Islet of Langerhans (tissue), 1 donor: Measurements from ENCODE around the gene PTF1A.
A peak's percentile ranks its signal among the peaks of the same experiment; 100 is the strongest.

Source experiments
- FAIRE-seq: peaks from one replicate; lab custom pipeline; 2011; peaks lifted over from hg19 to GRCh38; lab: Jason Lieb, UNC

Gene PTF1A, protein sequence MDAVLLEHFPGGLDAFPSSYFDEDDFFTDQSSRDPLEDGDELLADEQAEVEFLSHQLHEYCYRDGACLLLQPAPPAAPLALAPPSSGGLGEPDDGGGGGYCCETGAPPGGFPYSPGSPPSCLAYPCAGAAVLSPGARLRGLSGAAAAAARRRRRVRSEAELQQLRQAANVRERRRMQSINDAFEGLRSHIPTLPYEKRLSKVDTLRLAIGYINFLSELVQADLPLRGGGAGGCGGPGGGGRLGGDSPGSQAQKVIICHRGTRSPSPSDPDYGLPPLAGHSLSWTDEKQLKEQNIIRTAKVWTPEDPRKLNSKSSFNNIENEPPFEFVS

DNA sequence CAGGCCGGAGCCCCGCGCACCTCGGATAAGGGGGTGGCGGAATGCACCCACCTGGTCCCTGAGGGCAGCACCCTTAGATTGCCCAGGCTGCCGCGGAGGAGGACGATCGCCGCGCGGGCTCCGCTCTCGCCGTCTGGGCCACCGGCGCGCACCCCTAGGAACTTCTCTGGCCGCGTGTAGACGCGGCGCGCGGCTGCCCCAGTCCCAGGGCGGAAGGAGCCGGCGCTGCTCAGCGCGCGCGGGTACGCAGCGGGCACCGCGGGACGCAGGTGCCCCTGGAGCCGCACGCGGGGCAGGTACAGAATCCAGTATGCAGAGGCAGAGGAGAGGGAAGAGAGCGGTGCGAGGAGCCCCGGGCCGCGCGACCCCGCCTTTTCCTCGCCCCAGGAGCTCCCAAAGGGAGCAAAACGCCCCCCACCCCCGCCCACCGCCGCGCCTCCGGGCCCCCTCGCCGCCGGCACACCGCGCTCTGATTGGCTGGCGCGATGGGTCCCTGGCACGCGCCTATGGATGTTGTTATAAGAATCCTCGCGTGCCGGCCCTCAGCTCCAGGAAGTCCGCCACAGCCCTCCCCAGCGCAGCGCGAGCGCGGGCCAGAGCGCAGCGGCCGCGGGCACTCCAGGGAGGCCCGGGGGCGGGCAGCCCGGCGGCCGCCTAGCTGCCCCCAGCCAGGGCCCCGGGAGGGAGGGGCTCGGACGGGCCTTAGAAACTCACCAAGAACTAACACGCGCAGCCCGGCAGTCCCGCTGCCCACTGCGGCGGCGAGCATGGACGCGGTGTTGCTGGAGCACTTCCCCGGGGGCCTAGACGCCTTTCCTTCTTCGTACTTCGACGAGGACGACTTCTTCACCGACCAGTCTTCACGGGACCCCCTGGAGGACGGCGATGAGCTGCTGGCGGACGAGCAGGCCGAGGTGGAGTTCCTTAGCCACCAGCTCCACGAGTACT lies at the start of gene PTF1A:
TSS of gene PTF1A (plus strand) at position 549 of the 948 bp plus-strand sequence. CDS start at position 768, 219 bp downstream.
- no peak for FAIRE-seq

DNA sequence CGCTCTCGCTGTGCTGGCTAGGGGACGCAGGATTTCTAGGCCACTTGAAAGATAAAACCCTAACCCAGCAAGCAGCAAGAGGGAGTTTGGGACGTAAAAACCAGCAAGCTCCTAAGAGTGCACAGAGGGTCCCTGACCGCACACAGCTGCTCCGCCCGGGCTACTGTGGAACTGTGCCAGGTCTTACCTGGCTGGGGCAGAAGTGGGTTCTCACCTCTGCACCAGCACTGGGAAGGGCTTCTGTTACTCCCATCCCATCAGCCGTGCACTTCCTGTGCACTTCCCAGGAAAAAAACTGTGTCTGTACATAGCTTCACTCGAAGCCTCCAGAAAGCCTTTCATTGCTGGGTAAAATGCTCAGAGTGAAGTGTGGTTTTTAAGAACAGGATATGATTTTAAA lies 45.9 kb upstream of the PTF1A start:
- no peak for FAIRE-seq

DNA sequence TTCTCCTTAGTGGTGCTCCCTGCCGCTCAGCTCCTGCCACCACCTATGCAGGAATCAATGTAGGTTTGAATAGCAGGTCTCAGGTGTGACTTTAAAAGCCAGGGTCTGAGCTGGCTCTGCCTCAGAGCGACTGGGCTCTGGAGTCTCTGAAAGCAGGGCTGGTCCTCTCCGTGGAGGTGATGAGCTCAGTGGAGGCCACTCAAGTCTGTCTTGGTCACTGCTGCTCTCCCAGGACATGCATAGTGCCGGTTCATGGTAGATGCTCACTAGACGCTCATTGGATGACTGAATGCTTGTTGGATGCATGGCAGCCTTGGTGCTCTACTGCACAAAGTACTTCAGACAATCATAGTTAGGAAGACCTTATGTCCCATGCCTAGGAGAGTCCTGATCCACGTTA lies 45.1 kb upstream of the PTF1A start:
- FAIRE-seq, result no peak

DNA sequence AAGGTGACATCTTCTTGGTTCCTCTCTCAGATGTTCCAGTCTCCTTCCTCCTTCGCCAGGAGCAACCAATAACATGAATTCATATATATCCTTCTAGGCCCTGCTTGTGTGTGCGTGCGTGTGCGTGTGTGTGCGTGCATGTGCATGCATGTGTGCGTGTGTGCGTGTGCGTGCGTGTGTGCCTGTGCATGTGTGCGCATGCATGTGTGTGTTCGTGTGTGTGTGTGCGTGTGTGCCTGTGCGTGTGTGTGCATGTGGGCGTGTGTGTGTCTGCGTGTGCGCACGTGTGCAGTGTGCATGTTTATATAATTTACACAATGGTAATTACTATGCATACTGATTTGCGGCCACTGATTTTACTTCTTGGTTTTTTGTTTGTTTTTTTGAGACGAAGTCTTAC lies 43.9 kb upstream of the PTF1A start:
- FAIRE-seq, result no peak

DNA sequence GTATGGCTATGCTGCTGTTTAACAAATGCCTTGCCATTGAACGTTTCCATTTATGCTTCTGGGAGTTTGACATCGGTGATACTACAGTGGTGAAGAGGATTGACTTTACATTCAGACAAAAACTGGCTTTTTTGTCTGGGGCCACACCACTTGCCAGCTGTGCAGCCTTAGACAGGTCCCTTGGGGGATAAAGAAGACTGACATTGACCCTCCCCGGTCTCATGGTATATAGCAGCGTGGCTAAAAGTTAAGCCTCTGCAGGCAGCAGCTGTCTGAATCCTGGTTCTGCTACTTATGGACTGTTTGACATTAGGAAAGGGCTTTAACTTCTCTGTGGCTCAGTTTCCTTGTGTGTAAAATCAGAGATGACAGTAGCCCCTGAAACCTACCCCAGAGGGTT lies 42.0 kb upstream of the PTF1A start:
- no peak for FAIRE-seq

DNA sequence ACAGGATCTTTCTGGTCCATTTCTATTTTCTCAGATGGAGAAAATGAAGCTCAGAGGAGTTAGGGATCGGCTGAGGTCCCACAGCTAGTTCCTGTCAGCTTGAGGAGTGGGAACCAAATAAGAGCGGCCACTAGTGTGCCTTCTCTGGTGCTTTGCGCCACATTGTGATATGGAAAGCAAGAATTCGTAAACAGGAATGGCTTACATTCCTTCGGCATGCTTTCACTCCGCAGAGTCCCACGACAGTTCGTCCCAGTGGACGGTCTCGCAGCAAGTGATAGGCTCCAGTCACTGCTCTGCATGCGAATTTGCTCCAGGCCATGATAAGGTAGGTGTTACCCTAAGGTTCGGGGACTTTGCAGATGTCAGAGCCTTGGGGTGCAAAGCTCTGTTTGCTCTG lies 41.5 kb upstream of the PTF1A start:
- no peak for FAIRE-seq

DNA sequence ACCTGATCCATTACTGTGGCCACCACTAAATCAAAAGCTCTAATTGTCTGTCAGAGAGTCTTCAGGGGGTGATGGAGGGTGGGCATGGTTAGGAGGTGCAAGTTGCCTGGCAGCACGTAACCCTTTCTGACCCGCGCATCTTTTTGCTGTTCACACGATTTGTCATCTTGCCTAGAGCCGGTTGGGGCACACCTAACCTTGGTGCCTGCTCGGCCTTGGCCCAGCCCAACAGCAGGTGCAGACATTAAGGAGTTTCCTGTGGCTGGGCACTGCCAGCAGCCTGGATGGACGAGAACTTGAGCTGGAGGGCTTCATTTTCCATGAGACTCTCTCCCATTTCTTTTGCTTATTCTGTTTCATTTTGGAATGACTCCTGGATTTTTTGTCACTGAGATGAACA lies 41.0 kb upstream of the PTF1A start:
- FAIRE-seq, result no peak

DNA sequence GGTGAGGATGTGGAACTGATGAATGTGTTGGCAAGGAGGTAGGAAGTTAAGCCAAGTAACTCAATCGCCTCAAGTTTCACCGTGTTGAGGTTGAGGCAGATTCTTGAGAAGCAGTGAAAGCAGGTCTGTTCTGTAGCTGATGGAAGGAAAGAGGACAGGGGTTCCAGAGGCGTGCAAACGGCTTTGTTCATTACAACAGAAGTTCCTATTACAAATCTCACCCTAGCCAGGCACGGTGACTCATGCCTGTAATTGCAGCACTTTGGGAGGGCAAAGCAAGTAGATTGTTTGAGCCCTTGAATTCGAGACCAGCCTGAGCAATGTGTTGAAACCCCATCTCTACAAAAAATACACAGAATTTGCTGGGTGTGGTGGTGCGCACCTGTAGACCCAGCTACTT lies 36.9 kb upstream of the PTF1A start:
- FAIRE-seq, result no peak

DNA sequence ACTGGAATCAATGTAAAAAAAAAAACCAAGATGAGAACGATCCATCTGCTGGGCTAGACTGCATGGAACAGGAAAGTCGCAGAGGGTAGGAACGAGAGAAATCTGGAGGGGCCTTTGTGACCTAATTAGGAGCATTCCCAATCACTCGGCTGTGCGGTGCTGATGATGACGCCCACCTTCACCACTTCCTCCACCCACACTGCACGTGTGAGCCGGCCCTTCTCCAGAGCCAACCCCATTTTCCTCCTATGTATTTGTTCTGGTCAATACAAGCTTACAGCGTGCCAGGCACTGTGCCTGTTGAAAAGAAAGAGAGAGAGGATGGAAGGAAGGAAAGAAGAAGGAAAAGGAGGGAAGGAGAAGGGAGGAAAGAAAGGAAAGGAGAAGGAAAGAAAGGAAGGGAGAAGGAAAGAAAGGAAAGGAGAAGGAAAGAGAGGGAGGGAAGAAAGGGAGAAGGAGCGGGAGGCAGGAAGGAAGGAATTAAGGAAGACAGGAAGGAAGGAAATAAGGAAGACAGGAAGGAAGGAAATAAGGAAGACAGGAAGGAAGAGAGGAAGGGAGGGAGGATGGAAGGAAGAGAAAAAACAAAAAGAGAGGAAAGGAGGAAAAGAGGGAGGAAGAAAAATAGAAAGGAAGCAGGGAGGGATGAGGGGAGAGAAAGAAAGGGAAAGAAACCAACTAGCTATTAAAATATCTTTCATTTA lies 35.5 kb upstream of the PTF1A start:
- FAIRE-seq, result no peak

DNA sequence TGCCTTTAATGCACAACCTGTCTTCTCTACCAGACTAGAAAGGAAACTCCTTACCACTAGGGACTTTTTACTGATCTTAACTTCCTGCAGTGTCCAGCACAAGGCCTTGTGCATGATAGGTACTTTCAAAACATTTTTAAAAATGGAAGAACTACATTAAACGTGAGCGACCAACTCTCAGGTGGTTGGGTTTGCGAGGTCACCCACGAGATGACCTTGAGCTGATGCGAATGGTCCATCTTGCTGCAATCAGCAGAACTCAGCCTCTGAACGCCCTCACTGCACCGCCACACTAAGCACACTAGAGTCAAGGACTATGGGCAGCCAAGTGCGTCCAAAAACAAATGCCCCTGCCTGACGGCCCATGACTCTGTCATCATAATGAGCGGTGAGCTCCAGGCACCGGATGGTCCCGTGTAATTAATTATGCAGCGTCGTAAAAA lies 34.9 kb upstream of the PTF1A start:
- FAIRE-seq, result no peak

DNA sequence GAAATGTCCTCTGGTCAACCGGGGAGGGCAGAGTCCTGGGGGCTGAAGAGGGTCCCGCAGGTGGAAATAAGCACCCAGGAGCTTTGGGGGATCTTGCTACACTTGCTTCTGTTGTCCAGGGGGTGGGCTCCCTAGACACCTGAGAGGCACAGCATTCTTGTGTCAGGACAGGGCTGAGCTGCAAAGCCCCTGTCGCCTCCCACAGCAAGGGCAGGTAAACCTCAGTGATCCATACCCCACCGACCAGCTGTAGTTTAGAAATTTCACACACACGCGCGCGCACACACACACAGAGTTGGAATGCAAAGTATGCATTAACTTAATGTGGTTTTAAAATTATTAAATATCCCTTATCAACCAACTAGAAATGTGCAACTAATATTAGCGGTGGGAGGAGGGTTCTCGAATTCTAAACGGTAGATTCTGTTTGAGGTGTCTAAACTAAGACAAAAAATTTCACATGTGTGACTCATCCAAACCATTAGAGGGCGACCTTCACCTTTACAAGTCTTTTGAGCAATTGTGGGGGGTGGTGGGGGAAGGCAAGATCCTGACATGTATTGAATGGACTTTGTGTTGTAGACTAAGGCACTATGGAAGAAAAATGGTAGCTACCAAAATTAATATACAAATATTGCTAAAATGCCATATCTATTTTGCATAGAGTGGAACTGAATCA lies 34.3 kb upstream of the PTF1A start:
- no peak for FAIRE-seq

DNA sequence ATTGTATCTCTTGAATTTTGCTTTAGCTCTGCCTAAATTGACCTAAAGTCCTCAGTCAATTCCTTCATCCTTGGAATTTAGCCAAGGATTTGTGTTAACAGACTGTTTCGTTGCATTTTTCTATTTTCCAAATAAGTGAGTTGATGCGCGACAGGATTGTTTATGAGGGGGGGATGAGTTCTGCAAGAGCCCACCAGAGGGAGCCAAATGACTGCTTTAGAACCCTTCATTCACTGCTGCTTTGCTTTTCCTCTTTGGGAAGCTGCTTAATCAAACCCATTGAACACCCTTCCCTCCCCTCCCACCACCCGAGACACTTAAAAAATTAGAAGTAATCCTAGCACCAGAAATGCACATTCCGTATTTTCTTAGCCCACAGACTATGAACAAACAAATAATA lies 33.7 kb upstream of the PTF1A start:
- peak; percentile 13 for FAIRE-seq

DNA sequence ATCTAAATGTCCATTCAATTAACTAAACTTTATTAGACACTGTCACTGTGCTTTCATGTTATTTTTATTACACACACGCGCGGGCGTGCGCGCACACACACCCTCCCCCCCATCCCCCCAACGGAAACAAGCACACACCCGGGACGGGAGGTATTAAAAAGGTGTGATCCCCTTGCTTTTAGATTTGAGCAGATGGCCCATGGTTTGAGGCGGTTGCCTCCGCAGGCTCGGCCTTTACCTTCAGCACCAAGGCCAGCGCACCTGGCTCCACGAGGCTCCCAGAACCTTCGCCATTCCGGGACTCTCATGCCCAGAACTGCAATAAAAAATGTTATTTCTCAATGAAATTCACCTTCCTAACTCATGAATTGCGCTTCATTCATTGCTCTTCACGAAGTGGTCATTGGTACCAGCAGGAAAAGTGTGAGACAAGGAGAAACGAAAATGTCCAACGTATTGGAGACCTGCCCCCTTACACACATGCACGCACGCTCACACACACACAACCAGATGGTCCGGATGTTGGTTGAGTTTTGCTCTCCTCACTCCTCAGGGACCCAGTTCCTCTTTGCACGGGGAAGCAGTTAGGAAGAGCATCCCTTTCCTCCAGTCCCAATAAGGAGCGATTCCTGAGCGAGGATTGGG lies 20.8 kb upstream of the PTF1A start:
- no peak for FAIRE-seq

DNA sequence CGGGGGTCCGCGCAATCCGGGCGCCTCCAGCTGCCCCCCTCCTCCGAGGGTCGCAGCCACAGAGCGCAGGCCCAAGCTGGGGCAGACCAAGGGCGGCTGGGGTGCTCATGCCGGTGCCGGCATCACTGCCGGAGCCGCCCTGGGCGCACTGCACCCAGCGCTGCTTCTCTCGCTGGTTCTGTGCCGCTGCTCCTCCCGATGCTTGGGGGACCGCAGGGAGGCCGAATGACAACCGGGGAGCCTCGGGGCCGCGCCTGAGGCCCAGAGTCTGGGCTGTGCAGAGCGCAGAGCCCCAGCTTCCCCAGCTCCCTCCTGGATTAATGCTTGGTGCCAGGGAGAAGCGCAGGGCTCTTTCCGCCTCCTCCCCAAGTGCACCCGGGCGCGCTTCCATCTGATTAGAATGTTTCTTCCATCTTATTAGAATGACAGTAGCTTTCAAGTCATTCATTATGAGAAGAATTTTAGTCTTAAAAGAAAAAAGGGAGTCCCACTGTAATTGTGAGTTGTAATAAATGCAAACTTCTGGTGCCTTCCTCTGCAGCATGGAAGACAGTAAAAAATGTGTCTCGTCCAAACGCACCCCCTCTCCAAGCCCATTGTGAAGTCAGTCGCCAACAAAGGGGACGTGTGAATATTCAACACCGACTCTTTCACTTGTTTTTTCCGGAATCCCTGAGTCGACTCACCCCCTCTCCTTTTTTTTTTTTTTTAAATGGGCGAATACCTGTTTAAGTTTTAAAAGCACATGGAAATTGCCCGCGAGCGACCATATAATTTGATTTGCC lies 19.5 kb upstream of the PTF1A start:
- no peak for FAIRE-seq

DNA sequence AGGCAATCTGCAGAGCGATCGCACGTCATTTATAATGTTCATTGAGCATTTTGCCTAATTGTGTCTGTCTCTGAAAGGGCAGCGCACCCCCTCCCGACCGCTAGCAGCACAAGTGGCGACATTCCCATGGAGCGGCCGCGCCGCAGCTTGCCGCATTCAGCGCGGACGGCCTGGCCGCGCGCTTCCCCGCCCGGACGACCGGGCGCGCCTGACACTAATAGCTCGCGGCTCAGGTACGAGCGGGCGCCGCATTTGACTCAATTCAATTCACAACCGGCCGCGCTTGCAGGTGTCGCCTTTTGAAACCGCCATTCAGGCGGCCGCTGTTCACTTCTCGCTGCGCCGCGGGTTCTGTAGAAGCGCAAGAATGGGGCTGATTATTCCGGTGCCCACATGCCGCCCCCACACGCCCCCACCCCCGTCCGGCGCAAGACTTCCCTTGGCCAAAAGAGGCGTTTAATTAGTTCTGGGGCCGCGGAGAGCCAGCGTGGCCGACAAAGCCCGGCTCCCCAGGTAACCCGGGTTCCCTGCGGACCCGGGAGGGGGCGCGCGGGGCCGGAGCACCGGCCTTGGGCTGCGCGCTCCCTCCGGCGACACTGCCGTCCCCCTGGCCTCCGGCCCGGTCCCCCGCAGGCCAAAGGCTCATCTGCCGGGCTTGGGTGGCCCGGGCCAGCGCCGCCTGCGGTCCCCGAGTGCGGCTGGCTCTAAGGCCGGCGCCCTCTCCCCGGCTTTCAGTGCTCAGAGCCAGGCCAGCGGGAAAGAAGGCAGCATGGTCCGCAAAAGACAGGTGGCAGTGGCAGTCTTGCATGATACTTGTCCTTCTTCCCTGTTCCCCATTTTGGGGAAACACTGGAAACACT lies 18.7 kb upstream of the PTF1A start:
- no peak for FAIRE-seq

DNA sequence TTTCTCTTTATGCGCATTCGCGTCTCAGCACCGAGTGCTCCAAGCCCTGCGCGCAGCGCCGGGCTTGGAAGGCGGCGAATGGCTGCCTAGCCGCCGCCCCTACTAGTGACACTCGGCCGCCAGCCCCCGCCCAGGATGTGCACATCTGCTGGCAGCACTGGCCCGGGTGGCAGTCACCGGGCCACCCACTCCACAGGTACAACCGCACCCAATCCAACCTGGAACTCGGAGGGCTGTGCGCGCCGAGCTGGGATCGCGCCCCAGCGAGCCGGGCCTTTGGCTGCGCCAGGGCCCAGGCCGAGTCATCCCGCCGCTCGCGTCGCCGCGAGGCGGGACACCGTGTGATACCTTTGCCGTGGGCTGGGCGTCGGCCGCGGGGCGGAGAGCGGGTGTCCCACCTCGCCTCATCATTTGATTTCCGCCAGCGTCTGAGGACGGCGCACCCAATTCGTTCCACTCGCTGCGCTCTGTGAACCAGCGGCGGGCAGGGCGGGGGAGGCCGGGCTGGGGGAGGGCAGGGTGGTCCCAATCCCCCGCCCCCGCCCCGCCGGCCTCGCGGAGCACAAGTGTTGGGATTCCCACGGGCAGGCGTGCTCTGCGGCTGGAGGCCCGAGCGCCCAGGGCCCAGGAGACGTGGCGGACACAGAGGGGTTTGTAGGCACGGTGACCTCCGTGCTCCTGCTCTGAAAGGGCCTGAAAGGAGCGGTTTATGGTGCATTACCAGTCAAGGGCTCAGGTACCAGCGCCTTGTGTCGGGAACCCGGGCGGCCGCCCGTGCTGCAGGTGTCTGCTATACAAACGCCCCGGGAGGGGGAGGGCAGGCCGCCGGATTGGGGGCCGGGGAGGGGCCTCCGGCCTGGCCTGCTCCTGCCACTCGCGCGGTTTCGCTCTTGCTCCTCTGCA lies 17.8 kb upstream of the PTF1A start:
- no peak for FAIRE-seq

DNA sequence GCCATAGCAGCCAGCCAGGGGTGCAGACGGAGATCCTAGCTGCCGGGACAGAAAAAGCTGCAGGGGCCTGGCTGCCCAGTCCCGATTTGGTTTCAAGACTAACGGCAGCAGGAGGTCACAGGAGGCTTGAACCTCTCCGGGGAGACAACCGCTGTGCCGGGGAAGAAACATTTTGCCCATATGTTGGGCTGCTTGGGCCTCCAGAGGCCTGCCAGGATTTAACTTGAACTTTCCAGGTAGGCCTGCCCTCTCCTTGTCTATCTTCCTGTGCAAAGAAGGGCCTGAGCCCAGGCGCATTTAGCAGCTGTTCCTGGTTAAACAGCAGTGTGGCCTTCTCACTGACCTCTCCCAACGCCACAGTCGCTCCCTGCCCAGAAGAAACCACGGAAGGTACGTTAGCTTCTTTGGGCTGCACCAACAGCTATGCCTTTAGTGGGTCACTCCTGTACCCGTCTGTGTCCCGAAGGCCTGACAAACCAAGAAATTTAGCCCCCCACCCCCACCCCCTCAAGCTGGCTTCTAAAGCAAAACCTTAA lies 17.1 kb upstream of the PTF1A start:
- FAIRE-seq, result no peak

DNA sequence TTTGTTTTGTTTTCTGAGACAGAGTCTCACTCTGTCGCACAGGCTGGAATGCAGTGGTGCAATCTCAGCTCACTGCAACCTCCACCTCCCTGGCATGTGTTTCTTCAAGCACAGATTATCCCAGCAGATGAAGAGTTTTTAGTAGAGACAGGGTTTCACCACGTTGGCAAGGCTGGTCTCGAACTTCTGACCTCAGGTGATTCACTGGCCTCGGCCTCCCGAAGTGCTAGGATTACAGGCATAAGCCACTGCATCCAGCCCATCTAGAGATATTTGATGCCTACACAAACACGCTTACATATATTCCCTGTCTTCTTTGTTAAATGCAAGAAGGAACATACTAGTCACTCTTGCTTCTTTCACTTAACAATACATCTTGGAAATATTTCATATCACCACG lies 5.9 kb upstream of the PTF1A start:
- FAIRE-seq, result no peak

DNA sequence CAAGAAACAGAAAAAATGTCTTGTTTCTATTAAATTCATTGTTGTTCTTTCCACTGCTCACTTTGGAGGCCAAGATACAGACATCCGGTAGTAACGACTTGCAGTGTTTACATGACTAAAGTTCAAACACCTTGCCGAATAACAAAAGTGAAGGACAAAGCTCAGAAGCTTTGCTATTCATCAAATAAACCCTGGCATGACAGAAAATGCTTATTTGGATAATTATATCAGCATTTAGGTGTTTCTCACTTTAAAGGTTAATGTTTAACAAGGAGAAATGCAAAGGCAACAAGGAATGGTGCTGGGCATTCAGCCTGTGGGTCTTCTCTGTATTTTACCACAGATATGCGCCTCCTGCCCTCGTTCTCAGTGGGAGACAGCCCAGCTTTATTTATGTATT lies 5.4 kb upstream of the PTF1A start:
- FAIRE-seq, result no peak
